CD4-positive, alpha-beta T cell treated with Interleukin-15 for 4 hours (primary cell): Measurements from ENCODE around the gene KLHL21.

ENCODE experiments used
- DNase-seq: peaks from one replicate; pipeline ENCODE4 v3.0.0-alpha.2; 2020; ENCODE audit warnings: low spot score

Gene KLHL21

GRCh38 chr1:6624710-6625583 is 22.3 kb upstream of the KLHL21 start, which contains the start of gene THAP3:
Gene THAP3 (plus strand): TSS chr1:6624868. CDS start chr1:6625219, 351 bp downstream.
- DNase-seq: peak; percentile 90

- DNase-seq: no peak
These were observed 20.7 kb upstream of the KLHL21 start for GRCh38 chr1:6623269-6623965.

- DNase-seq: no peak
These were observed 19.9 kb upstream of the KLHL21 start for GRCh38 chr1:6622396-6623152.

- no peak for DNase-seq
These were observed 19.0 kb upstream of the KLHL21 start for GRCh38 chr1:6621429-6622391.

GRCh38 chr1:6619045-6619444 is 16.4 kb upstream of the KLHL21 start:
- DNase-seq: no peak

- no peak for DNase-seq
These were observed 12.5 kb upstream of the KLHL21 start for GRCh38 chr1:6614929-6615785.

GRCh38 chr1:6614019-6614928 is 11.6 kb upstream of the KLHL21 start:
- peak; percentile 38 for DNase-seq

GRCh38 chr1:6613361-6614018 is 10.8 kb upstream of the KLHL21 start, which contains the start of gene PHF13:
Gene PHF13 (plus strand): TSS chr1:6613731. CDS start chr1:6614067, 336 bp downstream.
- DNase-seq: peak; percentile 100

GRCh38 chr1:6612641-6613360 is 10.1 kb upstream of the KLHL21 start:
- no peak for DNase-seq

- no peak for DNase-seq
These were observed 1.4 kb upstream of the KLHL21 start for GRCh38 chr1:6603915-6604558.

- DNase-seq: peak; percentile 53
These were observed 707 bp upstream of the KLHL21 start for GRCh38 chr1:6603238-6603914.

- no peak for DNase-seq
These were observed 573 bp downstream of the KLHL21 start for GRCh38 chr1:6601923-6602668.

GRCh38 chr1:6601049-6601922 is 1.4 kb downstream of the KLHL21 start:
- peak; percentile 89 for DNase-seq

GRCh38 chr1:6600410-6601048 is 2.1 kb downstream of the KLHL21 start:
- DNase-seq: no peak
